GM21825 (cell line): ENCODE results near the gene EML1.

Experiments
- ATAC-seq: cut with Tn5 transposase; IDR thresholded peaks from one replicate; pipeline ENCODE4 v1.9.1; 2021; ENCODE audit warnings: mild to moderate bottlenecking, moderate library complexity; ENCODE audit not compliant: unreplicated experiment

The EML1 gene

GRCh38 chr14:99862136-99862535 is 68.9 kb downstream of the EML1 start:
- no peak for ATAC-seq

DNA sequence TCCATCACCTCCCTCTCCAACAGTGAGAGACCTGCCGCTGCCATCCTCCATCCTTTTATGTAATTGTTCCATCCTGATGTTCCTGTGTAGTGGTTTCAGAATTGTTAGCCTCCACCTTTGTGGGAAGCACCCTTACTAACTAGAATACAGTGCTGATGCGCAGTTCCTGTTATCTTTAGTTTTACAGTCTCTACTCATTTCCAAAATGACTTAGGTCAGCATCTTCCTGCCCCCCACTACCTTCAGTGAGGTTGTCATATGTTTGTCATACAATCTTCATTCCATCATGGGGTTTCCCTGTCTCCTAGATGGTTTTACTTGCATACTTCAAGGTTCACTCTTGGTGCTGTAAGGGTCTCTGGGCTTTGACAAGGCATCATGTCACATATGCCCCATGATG is 69.8 kb downstream of the EML1 start:
- ATAC-seq, result no peak

- ATAC-seq, result no peak
These were observed 72.2 kb downstream of the EML1 start for GRCh38 chr14:99865408-99865807.

GRCh38 chr14:99870617-99871016 is 77.4 kb downstream of the EML1 start:
- no peak for ATAC-seq

DNA sequence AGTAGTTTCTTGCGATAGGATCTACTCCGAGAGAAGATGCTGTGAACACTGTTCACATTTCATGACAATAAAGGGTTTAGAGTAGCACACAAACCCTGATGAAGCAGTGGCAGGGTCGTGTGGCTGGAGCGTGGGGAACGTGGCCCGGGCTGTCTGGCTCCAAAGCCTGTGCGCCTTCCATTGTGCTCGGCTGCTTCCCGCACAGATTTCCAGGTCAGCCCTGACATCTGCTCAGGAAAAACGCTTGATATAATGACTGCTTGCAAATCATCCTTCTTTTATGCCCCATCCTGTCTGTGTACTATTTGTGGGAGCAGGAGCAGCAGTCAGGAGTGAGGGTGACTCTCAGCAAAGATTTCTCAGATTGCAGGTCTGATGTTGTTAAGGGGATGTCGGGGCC is 78.6 kb downstream of the EML1 start:
- no peak for ATAC-seq

DNA sequence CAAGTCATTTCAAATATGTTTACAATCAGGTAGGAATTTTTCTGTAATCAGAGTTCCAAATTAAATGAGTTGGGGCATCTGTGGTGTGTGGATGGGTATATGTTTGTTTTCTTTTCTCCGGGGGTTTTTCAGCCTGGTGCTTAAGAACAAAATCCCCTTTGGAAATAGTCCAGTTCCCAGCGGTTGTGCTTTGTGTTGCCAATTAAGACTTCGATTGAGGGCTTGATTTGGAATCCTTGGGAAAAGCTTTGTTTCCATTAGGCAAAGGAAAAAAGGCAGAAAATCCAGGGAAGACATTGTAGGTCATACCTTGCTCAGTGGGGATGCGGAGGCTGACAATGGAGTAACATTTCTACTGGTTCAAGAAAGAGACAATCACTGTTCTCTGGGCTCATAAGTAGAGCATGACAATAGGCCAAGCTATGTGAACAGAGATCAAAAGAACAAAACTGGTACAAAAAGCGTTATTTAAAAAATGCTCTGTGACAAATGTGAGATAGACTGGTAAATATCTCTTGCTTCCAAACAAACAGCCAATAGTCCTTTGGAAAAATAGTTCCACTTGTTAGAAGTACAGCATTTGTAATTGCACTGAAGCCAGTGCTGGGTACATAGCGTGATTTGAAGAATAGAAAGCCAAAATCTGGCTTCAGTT is 79.7 kb downstream of the EML1 start:
- ATAC-seq, result no peak

DNA sequence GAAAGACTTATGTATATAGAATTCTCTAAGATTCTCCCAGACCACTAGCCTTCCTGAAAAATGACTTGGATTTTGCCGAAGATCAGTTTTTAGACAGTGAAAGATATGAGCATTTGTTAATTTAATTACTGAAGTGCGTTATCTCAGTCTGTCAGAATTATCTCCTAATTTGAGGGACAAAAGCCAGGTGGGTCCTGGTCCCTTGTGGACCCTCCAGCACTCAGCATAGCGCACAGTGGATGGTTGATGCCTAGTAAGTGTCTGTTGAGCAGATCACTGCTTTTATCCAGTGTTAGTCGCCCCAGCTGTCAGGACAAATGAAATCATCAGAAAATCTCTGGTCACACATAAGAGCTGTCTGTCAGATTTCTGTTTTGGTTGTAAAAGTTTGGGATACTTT is 80.4 kb downstream of the EML1 start:
- ATAC-seq, result no peak

DNA sequence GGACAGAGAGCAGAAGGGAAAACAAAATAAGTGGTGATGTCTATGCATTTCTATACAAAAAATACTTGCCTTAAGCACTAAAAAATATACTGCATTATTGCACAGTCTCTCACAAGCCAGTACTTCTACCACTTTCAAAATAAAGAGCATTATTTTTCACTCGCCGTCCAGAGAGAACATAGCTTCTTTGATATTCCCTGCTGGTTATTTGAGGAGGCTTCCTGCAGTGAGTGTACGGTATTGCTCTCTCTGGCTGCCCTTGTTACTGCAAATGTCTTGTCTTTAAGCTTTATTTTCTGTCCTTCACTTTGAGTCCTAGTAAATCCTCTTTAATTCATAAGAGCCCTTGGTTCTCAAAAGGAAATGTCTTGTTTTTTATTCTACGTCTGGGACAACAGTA is 81.1 kb downstream of the EML1 start:
- ATAC-seq, result no peak

- ATAC-seq, result no peak
These were observed 82.2 kb downstream of the EML1 start for GRCh38 chr14:99875421-99875820.

GRCh38 chr14:99875836-99876235 is 82.6 kb downstream of the EML1 start:
- no peak for ATAC-seq

DNA sequence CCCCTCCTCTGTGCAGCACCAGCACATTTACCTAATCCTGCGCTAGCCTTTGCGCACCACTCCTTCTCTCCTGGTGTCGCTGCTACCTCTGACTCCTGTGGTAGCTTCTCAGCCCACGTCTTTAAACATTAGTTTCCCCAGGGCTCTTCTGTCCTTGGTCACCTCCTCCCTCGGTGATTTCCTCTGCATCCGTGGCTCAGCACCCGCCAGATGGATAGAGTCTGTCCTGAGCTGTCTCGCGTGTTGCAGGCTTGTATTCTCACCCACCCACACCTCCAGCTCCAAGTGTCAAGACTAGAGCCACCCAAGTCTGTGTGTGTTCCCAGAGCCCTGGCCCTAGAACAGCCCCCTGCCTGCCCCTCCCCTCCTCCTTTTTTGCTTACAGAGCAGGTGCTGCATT is 83.2 kb downstream of the EML1 start:
- ATAC-seq, result no peak

- no peak for ATAC-seq
These were observed 85.3 kb downstream of the EML1 start for GRCh38 chr14:99878563-99878962.

DNA sequence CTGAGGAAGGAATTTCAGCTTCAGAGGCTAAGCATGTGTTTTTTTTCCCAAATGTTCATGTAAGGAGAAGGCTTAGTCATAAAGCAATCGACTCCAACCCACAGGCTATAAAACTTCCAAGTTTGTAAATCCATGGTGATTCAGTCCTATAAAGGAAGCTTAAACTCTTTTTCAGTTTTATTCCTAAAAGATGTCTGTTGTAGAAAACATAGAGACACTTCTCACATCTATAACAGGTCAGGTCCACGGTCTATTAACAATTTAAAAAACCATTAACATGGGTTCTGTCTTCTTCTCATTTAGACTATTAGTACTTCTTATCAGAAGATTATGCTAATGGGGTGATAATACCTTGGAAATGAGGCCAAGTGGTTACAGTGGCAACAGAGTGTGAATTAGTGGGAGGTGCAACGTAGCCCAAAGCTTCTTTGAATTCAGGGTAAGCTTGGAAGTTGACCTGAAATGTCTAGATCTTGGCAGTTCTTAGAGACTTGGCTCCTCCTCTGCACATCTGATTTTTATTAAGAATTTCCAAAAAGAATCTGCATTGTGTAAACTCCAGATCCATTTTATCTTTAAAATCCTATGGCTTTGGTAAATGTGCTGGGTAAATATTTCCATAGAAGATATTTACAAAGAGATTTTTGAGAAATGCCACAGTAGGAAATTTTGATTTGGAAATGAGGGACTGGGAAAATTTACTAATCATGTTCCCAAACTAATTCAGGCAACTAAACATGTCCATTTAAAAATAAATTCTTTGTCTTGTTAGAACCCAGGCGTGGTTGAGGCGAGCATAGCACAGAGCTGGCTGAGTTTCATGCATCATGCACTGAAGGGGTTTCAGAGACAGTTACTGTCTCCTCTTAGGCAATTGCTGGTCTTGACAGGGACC is 86.4 kb downstream of the EML1 start:
- no peak for ATAC-seq

DNA sequence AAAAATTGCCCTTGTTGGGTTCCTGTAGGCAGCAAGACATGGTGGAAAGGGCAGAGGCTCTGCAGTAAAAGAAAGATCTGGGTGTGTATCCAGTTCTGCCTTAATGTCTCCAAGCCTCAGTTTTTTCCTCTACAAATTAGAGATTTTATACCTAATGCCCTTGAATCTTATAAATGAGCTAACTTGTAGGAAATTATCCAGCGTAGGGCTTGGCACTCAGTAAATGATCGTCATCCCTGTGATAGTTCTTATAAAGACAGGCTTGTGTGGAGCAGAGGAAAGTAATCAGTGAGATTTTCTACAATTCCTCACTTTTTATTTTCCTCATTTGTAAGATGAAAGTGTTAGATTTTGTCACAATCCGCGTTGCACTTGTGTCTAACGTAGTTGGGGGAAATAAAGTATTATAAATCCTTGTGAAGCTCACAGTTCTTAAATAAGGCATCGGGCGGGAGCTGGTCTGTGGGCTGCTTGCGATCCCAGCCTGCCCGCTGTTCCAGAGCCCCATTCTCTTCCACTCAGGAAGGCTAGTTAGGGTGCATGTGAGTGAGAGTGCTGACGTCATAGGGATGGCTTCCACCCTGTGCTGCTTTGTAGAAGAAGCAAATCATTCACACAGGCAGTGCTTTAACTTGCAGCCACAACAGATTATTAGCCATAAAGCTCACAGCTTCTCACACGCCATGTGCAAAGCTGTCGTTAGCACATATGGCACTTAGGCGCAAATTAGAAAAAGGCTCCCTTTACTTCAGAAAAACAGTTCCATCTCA is 87.6 kb downstream of the EML1 start:
- no peak for ATAC-seq

DNA sequence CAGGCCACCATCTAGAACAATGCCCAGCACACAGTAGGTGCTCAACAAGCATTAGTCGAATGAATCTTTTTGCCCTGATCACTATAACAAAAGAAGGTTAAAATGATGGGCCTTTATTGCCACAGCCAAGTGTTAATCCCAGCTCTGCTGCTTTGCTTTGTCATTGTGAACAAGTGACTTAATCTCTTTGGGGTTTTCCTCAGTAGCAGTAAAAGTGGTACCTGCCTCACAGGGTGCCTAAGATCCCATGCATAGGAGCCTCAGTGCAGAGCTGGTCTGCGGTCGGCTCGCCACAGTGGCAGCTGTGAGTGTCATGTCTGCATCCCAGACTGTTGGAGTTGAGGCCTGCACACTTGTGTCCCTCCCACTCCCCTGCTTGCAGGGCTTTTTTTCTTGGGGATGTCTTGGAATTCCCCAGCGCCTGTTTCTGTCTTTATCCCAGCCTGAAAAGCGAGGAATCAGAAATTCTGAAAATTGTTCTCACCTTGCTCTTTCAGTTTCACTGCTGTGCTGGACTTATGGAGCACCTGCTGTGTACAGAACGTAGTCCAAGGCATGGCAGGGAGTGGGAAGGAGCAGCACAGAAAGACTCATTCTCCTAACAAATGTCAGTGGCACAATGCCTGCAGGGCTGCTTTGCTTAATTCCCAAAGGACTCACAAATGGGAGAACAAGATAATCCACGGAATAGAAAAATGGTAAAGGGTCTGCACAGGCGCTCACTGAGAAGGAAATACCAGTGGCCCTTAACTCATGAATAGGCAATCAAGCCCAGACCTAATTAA is 90.8 kb downstream of the EML1 start:
- ATAC-seq, result no peak

GRCh38 chr14:99884834-99885648 is 91.8 kb downstream of the EML1 start:
- no peak for ATAC-seq

GRCh38 chr14:99885649-99885958 is 92.4 kb downstream of the EML1 start:
- no peak for ATAC-seq

DNA sequence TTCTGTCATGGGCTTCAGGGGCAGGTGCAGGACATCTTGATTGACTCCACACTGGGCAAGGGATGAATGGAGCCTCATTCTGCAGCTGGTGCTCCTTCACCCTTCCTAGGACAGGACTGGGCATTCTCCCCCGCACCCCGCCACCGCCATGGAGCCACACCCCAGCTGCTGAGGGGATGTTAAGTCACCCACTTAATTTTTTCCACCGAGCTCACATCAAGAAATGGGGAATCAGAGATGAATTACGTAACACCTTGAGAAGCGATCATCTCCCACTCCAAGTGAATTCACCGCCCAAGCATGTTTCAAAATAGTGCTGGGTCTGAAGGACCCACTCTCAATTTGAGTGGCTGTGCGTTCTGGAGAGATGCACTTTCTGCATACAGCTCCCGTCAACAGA is 94.2 kb downstream of the EML1 start:
- ATAC-seq, result no peak

GRCh38 chr14:99888149-99888548 is 94.9 kb downstream of the EML1 start:
- ATAC-seq, result no peak

- ATAC-seq, result no peak
These were observed 96.1 kb downstream of the EML1 start for GRCh38 chr14:99889268-99889667.
